ENCODE measurements around the gene HNRNPR.

Gene HNRNPR

GRCh38 chr1:23354245-23354644 is 10.2 kb upstream of the HNRNPR start:
- H3F3A ChIP-seq (ENCODE audit: insufficient read depth, low read length), result no peaks in the 10 kb centered on the region
- no peaks in the 10 kb centered on the region; the same call in 1 of the 2 replicates for H3K36me3 ChIP-seq (ENCODE audit: insufficient read depth, low read length)
- TF ChIP-seq EZH2 (IDR thresholded peaks at IDR 0.05; ENCODE audit: borderline replicate concordance, low read length) (no peak), CTCF (IDR thresholded peaks at IDR 0.05; ENCODE audit: low read length) (no peak)
- H3K4me2 ChIP-seq (ENCODE audit: low read length), result no peak overlapping the region
- H3K4me1 ChIP-seq (ENCODE audit: insufficient read depth, low read length, severe bottlenecking), result no peaks in the 10 kb centered on the region
- H3K9me2 ChIP-seq (ENCODE audit: low read depth, low read length), result no peaks in the 10 kb centered on the region
- no peak overlapping the region for H3K27ac ChIP-seq (ENCODE audit: low read depth, low read length, poor library complexity, severe bottlenecking)
- H2AFZ ChIP-seq (ENCODE audit: low read length), result no peak overlapping the region
- H3K9me3 ChIP-seq (ENCODE audit: low read length), result no peaks in the 10 kb centered on the region
- no peak overlapping the region for H3K9ac ChIP-seq (ENCODE audit: low read length)
- H3K27me3 ChIP-seq (ENCODE audit: insufficient read depth, low read length), result no peaks in the 10 kb centered on the region
- H4K20me1 ChIP-seq (ENCODE audit: insufficient read depth, low read length), result no peaks in the 10 kb centered on the region
- no peak overlapping the region for H3K4me3 ChIP-seq (ENCODE audit: low read depth, low read length, poor library complexity, severe bottlenecking)
- no peaks in the 10 kb centered on the region for H3K79me2 ChIP-seq (ENCODE audit: insufficient read depth, low read length)

- no peaks in the 10 kb centered on the region for H3K27me3 ChIP-seq (ENCODE audit: insufficient read depth, low read length)
- no peak overlapping the region for H3K27ac ChIP-seq (ENCODE audit: low read depth, low read length, poor library complexity, severe bottlenecking)
- no peak for TF ChIP-seq EZH2 (IDR thresholded peaks at IDR 0.05; ENCODE audit: borderline replicate concordance, low read length)
- no peak for TF ChIP-seq CTCF (IDR thresholded peaks at IDR 0.05; ENCODE audit: low read length)
- no peak overlapping the region for H3K4me3 ChIP-seq (ENCODE audit: low read depth, low read length, poor library complexity, severe bottlenecking)
- H3F3A ChIP-seq (ENCODE audit: insufficient read depth, low read length), result no peaks in the 10 kb centered on the region
- no peak overlapping the region for H3K9ac ChIP-seq (ENCODE audit: low read length)
- H3K4me2 ChIP-seq (ENCODE audit: low read length), result no peak overlapping the region
- no peaks in the 10 kb centered on the region for H3K9me2 ChIP-seq (ENCODE audit: low read depth, low read length)
- H4K20me1 ChIP-seq (ENCODE audit: insufficient read depth, low read length), result no peaks in the 10 kb centered on the region
- H3K4me1 ChIP-seq (ENCODE audit: insufficient read depth, low read length, severe bottlenecking), result no peaks in the 10 kb centered on the region
- H3K36me3 ChIP-seq (ENCODE audit: insufficient read depth, low read length), result no peaks in the 10 kb centered on the region
- H3K9me3 ChIP-seq (ENCODE audit: low read length), result no peaks in the 10 kb centered on the region
- no peaks in the 10 kb centered on the region for H3K79me2 ChIP-seq (ENCODE audit: insufficient read depth, low read length)
- H2AFZ ChIP-seq (ENCODE audit: low read length), result no peak overlapping the region
Observed at GRCh38 chr1:23352096-23352695, 8.1 kb upstream of the HNRNPR start.

GRCh38 chr1:23345920-23346319 is 1.8 kb upstream of the HNRNPR start:
- TF ChIP-seq EZH2 (IDR thresholded peaks at IDR 0.05; ENCODE audit: borderline replicate concordance, low read length), result no peak
- no peak for TF ChIP-seq CTCF (IDR thresholded peaks at IDR 0.05; ENCODE audit: low read length)
- Histone ChIP-seq H3K79me2 (ENCODE audit: insufficient read depth, low read length) (peaks cover 28% of the 10 kb centered on the region), H3K4me1 (ENCODE audit: insufficient read depth, low read length, severe bottlenecking) (peaks cover 26% of the 10 kb centered on the region), H3K36me3 (ENCODE audit: insufficient read depth, low read length) (peaks cover 3% of the 10 kb centered on the region; the same call in 1 of the 2 replicates), H3K27ac (ENCODE audit: low read depth, low read length, poor library complexity, severe bottlenecking) (no peak overlapping the region), H3K4me2 (ENCODE audit: low read length) (no peak overlapping the region), H2AFZ (ENCODE audit: low read length) (no peak overlapping the region), H3K4me3 (ENCODE audit: low read depth, low read length, poor library complexity, severe bottlenecking) (no peak overlapping the region), H3K9me2 (ENCODE audit: low read depth, low read length) (no peaks in the 10 kb centered on the region), H3K9me3 (ENCODE audit: low read length) (no peaks in the 10 kb centered on the region), H3K27me3 (ENCODE audit: insufficient read depth, low read length) (no peaks in the 10 kb centered on the region), H4K20me1 (ENCODE audit: insufficient read depth, low read length) (no peaks in the 10 kb centered on the region), H3F3A (ENCODE audit: insufficient read depth, low read length) (no peaks in the 10 kb centered on the region), H3K9ac (ENCODE audit: low read length) (no peak overlapping the region)
